Measurements from ENCODE around the gene NEK8. TPM values are rescaled to one million over a fixed set of nuclear protein-coding genes. Genes with fewer than 3 reads are reported as not detected.
A peak's percentile ranks its signal among the peaks of the same experiment; 100 is the strongest.

The NEK8 gene
- total and polyA plus RNA-seq, 8 donors: 2.5 to 9.7 (median 4.4) TPM

GRCh38 chr17:28741358-28742349 lies 13.1 kb downstream of the NEK8 start:
- FAIRE-seq: no peak

GRCh38 chr17:28743243-28744103 lies 14.9 kb downstream of the NEK8 start, which contains the start of gene TRAF4:
Gene TRAF4 (plus strand): TSS chr17:28744011. CDS start chr17:28744113, 102 bp downstream.
- 1% methylated on average over 52 to 70 of the region's 70 CpGs for WGBS, 2 donors
- intact Hi-C loops (cut with DNase I): no loop called here
- DNase-seq (peak; percentile 75 to 91 (median 82)), ATAC-seq (peak; percentile 60 to 75 (median 72)), FAIRE-seq (no peak)
- Histone ChIP-seq H3K27ac (peak within 1 kb of the TSS; percentile 94 to 98 (median 96)), H3K27me3 (no peaks in the 10 kb centered on the region), H3K9me3 (no peaks in the 10 kb centered on the region), H3K4me3 (peak within 1 kb of the TSS; percentile 63 to 91 (median 78)), H3K4me1 (peaks cover 25 to 31% (median 27%) of the 10 kb centered on the region in 3 donors), H3K36me3 (peaks cover 0 to 9% (median 0%) of the 10 kb centered on the region in 3 donors)
- no peak for TF ChIP-seq CTCF (IDR thresholded peaks at IDR 0.05)

More at GRCh38 chr17:28741358-28742349, 13.1 kb downstream of the NEK8 start:
- DNase-seq (peak in 3 of 6 donors; percentile 19 to 42 (median 34)), ATAC-seq (no peak)
- no peaks in the 10 kb centered on the region for H3K27me3 ChIP-seq
- 80 to 87% methylated on average over 19 of the region's 19 CpGs for WGBS, 2 donors
- peaks cover 8 to 14% (median 9%) of the 10 kb centered on the region in 3 donors for H3K4me1 ChIP-seq
- H3K9me3 ChIP-seq: no peaks in the 10 kb centered on the region
- no peak overlapping the region for H3K27ac ChIP-seq
- intact Hi-C loops (cut with DNase I): no loop called here
- no peaks in the 10 kb centered on the region for H3K36me3 ChIP-seq
- no peak for TF ChIP-seq CTCF (IDR thresholded peaks at IDR 0.05)
- no peak overlapping the region for H3K4me3 ChIP-seq

- Histone ChIP-seq H3K4me3 (peak overlapping the region; percentile 63 to 91 (median 78)), H3K4me1 (peaks cover 33 to 37% (median 34%) of the 10 kb centered on the region in 3 donors), H3K27me3 (no peaks in the 10 kb centered on the region), H3K27ac (peak overlapping the region; percentile 94 to 98 (median 96)), H3K9me3 (no peaks in the 10 kb centered on the region), H3K36me3 (peaks cover 0 to 17% (median 7%) of the 10 kb centered on the region in 3 donors)
- intact Hi-C loops (cut with DNase I): no loop called here
- FAIRE-seq: no peak
- DNase-seq: peak in 5 of 6 donors; percentile 51 to 86 (median 79)
- WGBS, 2 donors: 0 to 1% methylated on average over 51 to 61 of the region's 61 CpGs
- no peak for TF ChIP-seq CTCF (IDR thresholded peaks at IDR 0.05)
- ATAC-seq: peak; percentile 0 to 6 (median 2)
Observed at GRCh38 chr17:28744104-28744971, 15.8 kb downstream of the NEK8 start.
